CD4-positive, alpha-beta T cell treated with Interleukin-4 for 4 hours (primary cell): ENCODE measurements around the gene CUL2.
"Not testable (repeated sequence)": the region's sequence is repeated elsewhere in the genome, so short reads cannot be mapped to it uniquely, and the experiment has no call there.

Experiments
- DNase-seq: peaks from one replicate; pipeline ENCODE4 v3.0.0-alpha.2; 2020

The CUL2 gene

DNA sequence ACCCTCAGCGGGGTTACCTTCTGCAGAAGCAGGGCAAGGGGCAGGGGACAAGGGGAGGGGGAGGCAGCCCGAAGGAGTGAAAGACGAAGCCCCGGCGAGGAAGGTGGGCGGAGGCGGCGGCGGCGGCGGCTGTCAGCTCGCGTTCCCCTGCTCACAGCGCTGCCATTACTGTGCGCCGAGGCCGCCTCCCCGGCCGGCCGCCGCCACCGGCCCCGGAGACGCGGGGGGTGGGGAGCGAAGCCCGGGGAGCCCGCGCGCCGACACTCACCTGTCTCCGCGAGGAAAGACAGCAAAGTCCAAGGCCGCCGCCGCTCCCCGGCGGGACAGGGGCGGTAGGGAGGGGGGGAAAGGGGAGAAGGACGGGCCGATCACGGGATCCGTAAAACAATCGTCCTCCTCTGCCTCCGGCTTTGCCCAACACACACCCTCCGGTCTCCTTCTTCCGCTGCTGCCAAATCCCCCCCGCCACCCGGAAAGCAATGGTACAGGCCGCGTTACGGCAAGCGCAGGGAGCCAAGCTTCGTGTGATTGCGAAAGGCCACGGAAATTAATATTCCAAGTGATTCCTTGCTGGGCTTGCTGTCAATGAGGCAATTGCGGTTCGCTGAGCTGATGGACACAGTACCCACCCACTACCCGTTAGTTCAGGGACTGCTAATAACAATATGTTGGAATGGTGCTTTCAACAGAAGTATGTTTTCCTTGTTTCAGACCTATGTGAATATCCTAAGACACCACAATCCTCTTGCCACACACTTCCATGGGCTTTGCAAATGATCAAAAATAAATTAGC is at the start of gene CUL2:
Gene CUL2, minus strand, starts transcription at position 180 of the 793 bp plus-strand sequence. CDS start 19,024 bp downstream, outside the sequence.
- DNase-seq: peak; percentile 96

- no peak for DNase-seq
Measured at GRCh38 chr10:35136263-35136815, 46.2 kb upstream of the CUL2 start.

DNA sequence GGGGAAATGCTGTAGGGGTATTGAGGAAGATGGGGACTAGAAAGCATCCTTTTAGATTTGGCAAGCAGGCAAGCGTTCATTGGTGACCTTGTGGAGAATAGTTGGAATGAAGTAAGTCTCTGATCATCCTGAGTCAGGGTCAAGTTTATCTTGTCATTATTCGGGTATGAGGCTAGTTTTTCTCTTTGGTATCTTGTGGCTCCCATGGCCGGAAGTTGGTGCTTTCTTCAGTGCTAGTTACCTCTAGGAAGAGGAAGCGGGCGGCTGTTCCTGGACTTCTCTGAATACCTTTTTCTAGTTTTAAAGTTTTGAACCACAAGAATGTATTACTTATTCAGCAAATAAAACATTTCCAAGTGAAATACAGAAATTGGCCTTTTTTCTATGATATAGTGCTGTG is 45.7 kb upstream of the CUL2 start:
- peak; percentile 24 for DNase-seq

GRCh38 chr10:35133586-35133985 is 43.4 kb upstream of the CUL2 start:
- no peak for DNase-seq

- DNase-seq: no peak
Measured at GRCh38 chr10:35132727-35133126, 42.6 kb upstream of the CUL2 start.

DNA sequence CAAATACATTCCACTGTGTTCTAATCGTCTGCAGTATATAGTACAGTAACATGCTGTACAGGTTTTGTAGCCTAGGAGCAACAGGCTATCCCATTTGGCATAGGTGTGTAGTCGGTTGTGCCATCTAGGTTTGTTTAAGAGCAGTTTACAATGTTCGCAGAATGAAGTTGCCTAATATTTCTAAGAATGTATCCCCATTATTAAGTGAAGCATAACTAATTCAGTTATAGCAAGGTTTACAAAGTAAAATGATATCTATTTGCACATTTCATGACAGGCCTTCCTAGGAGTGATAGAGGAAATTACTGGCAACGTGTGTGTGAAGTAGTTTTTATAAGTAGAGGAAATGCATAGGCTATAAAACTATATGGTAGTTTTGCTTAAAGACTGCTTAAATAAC is 40.5 kb upstream of the CUL2 start:
- DNase-seq: no peak

- DNase-seq: no peak
Measured at GRCh38 chr10:35129185-35129674, 39.1 kb upstream of the CUL2 start.

- peak; percentile 46 for DNase-seq
Measured at GRCh38 chr10:35127289-35127891, 37.2 kb upstream of the CUL2 start.

GRCh38 chr10:35126530-35127288 is 36.6 kb upstream of the CUL2 start, which contains the start of gene CREM:
Gene CREM (plus strand): TSS chr10:35126846. CDS start chr10:35137836, 10,990 bp downstream.
- peak; percentile 98 for DNase-seq

- no peak for DNase-seq
Measured at GRCh38 chr10:35126062-35126529, 36.0 kb upstream of the CUL2 start.

- DNase-seq: no peak
Measured at GRCh38 chr10:35124540-35124939, 34.4 kb upstream of the CUL2 start.

- no peak for DNase-seq
Measured at GRCh38 chr10:35119378-35119777, 29.2 kb upstream of the CUL2 start.

GRCh38 chr10:35112571-35112970 is 22.4 kb upstream of the CUL2 start:
- no peak for DNase-seq

DNA sequence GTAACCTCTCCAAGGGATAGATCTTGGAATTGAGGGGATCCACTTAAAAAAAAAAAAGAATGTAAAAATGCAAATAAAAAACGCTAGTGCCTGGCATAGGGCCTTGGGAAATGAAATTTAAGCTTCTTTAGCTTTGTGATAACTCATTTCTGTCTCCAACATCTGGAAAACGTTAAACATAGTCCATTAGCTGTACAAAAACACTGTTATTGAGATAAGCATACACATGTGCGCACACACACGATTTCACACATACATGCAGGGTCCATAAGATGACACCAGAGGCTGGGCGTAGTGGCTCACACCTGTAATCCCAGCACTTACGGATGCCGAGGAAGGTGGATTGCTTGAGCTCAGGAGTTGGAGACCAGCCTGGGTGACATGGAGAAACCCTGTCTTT is 13.7 kb upstream of the CUL2 start:
- DNase-seq: no peak

DNA sequence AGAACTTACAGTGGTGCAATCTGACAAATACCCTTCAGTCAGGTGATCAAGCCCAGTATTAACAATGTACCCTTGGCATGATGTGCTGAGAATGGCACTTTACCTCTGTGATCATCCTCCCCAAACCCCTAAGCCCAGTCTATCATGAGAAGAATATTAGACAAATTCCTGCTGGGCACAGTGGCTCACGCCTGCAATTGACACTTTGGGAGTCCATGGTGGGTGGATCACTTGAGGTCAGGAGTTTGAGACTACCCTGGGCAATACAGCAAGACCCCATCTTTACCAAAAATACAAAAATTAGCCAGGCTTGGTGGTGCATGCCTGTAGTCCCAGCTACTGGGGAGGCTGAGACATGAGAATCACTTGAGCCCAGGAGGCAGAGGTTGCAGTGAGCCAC is 7.4 kb upstream of the CUL2 start:
- DNase-seq: no peak

- no peak for DNase-seq
Measured at GRCh38 chr10:35096312-35096711, 6.2 kb upstream of the CUL2 start.

- DNase-seq: no peak
Measured at GRCh38 chr10:35092851-35093250, 2.7 kb upstream of the CUL2 start.

GRCh38 chr10:35091994-35092790 is 2.1 kb upstream of the CUL2 start:
- no peak for DNase-seq

GRCh38 chr10:35089611-35090161 is 455 bp downstream of the CUL2 start:
- peak; percentile 14 for DNase-seq

- DNase-seq: no peak
Measured at GRCh38 chr10:35083242-35083641, 6.9 kb downstream of the CUL2 start.

GRCh38 chr10:35080261-35080660 is 9.9 kb downstream of the CUL2 start:
- not testable (repeated sequence) for DNase-seq

DNA sequence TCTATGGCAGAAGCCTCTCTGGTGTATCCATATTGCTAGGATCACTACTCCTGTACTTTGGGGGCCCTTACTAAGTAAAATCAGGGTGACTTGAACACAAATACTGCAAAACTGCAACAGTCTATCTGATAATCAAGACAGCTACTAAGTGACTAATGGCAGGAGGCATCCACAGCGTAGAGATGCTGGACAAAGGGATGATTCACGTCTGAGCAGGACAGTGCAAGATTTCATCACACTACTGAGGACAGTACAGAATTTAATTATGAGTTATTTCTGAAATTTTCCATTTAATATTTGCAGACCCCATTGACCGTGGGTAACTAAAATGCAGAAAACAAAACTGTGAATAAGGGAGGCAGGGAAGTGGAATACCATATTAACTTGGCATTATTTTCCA is 10.4 kb downstream of the CUL2 start:
- no peak for DNase-seq
